ENCODE data around the gene CHCHD3.

CHCHD3 gene

GRCh38 chr7:132856416-132856815, 225.5 kb downstream of the CHCHD3 start:
- no peak for DNase-seq

DNA sequence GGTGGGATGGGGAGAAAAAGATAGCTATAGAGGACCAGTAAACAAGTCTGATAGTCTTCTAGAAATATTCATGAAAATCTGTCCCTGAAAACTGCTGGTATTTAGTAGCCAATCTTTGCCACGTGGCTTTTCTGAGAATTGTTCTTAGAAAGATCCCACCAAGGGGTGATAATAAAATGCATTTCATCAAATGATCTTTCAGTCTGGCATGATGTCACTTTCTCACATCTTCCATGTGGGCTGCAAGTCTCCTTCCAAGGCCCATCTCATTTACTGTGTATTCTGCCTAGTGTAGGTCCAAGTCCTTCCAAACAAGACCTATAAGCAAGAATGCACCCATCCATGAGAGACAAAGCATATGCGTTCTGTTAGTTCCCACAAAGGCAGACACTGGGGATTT, 226.0 kb downstream of the CHCHD3 start:
- DNase-seq = no peak

DNA sequence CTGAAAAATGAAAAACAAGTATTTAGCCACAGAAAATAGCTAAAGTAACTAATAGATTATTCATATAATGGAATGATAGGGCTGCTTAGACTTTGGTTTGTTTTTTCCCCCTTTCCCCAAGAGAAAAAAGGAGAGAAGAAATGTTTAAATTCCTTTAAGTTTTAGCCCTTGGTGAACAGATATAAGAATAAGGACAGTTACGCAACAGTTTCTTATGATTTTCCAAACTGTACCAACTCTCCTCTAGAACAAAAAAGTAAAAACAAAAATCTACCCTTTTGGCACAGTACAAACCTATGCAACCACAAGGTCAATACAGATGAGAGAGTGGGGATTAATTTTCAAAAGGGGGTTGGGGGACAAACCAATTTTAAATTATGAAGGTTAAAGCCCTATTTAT, 227.7 kb downstream of the CHCHD3 start:
- no peak for DNase-seq

DNA sequence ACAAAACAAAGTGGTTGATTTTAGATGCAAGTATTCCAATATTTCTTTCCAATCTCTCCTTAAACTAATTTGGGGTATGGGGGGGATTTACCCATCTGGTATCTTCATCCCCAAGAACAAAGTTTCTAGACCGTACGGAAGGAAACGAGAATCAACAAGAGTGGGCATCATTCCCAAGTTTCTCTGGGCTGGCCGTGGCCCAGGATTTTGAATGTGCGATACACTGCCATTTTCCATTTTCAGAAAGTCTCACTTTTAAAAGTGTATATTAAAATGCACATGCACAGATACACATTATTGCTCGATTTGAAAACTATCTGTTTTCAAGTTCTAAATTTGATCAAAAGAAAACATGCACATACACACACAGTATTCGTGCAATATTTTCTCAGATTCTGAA, 234.5 kb downstream of the CHCHD3 start:
- DNase-seq = no peak

- peak; percentile 25 for DNase-seq
Observed at GRCh38 chr7:132846086-132846485, 235.8 kb downstream of the CHCHD3 start.

- no peak for DNase-seq
Observed at GRCh38 chr7:132842478-132842877, 239.4 kb downstream of the CHCHD3 start.

DNA sequence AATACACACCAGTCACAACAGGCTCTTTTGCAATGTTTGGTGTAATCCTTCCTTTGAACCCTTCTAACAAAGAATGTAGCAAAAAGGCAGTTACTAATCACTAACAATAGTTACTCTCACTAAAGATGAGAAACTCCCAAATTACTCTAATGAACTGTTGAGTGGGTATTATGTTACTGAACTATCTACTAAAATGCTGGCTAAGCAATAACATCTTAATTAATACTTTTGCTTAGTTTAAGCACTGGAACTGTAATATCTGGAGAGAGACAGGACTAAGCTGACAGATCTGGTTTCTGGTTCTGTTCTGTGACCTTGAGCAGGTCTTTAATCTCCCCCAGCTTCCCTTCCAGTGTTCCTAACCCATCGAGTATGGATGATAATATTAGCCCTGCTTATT, 241.7 kb downstream of the CHCHD3 start:
- no peak for DNase-seq

DNA sequence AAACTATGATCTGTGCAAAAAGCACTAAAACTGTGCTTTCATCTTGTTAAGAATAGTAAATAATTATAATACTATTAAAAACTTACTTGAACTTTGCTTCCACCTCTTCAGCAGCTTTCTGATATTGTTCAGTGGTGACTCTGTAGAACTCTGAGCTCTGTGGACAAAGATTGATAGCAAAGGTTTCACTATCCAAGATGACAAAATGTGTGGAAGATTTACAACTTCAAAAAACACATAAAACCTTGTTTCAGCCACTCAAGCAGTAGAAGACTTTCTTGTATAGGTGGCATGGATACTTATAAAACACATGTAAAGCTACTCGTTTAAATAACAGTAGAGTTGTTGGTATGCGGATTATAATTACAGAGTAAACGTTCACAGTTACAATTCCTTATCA, 243.6 kb downstream of the CHCHD3 start:
- DNase-seq = no peak

- DNase-seq = no peak
Observed at GRCh38 chr7:132837529-132837928, 244.4 kb downstream of the CHCHD3 start.

DNA sequence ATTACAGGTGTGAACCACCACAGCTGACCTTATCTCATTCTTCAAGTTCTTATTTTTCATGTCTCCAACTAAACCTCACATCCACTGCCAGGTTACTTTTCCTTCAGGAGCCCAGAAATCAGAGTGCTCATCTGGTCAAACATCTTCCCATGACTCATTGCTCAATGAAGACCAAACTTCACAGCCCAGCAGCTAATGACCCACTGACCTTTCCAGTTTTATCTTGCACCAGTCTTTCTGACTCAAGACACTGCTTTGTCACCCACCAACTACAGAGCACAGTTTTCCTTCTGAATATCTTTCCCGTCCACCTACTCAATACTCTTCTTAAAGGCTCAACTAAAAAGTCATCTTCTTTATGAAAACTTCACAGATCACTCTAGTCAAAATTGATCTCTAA, 245.1 kb downstream of the CHCHD3 start:
- DNase-seq = no peak

DNA sequence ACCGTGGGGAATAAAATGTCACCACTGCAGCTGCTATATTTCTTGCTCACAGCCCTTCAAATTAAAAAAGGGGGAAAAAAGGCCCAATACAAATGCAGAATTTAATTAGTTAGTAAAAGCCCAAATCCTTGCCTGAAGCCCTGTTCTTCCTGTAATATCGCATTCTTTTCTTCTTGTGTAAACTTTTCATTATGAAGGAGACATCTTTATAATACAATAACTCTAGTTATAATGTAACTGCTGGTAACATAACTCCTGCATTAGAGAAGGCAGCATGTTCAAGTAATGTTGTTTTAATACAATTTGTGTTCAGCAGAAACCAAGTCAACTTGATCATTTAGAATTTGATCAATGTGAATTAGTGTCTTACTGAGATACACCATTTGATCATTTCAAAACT, 250.9 kb downstream of the CHCHD3 start:
- DNase-seq = no peak

DNA sequence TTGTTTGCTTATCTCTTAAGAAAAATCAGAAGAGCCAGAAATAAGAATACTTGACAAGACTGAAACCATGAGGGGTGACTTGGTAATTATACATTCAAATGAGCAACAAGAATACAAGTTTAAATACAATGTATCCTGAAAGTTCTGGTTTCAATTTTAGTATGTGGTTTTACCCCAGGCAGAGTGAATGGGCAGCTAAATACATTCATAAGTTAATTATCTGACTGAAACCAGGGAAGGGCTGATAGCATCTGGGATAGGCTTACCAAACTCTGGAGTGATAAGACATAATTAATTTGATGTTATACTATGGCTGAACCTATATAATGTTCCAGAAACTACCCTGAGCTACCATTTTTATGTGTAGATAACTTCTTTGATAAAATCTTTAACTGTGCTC, 253.4 kb downstream of the CHCHD3 start:
- no peak for DNase-seq

- no peak for DNase-seq
Observed at GRCh38 chr7:132825932-132826835, 255.7 kb downstream of the CHCHD3 start.

DNA sequence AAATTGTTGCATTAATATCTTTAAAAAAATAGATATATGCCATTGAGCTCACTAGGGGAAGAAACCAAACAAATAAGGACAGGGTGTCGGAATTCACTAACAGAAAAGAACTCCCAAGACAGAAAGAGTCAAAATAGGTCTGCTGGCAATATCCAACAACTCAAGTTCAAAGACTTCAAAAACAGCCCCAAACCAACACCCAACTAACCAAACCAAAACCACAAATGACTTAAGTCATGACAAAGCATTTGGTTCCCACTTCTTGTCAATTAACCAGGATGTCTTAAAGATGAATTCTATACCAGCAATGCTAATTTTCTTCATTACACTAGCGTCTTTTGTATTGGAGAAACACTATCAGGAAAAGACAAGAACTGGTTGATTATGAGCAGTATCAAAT, 256.7 kb downstream of the CHCHD3 start:
- DNase-seq = peak; percentile 24

DNA sequence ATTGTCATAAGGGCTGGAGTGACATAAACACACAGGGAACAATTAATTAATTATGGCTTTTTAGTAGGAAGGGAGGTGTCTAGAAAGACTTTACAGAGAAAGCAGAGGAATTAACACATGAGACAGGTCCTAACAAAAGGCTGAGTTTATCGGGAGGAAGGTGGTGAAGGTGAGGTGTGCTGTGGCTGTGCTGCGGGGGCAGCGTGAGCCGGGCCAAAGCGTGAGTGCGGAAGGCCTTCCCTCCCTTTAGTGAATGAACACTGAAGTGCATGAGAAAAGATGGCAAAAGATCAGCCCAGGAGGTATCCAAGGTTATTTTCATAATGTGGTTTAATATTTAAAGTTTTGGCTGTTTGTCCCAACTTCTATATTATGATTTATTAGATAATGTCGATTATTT, 262.2 kb downstream of the CHCHD3 start:
- DNase-seq = no peak

DNA sequence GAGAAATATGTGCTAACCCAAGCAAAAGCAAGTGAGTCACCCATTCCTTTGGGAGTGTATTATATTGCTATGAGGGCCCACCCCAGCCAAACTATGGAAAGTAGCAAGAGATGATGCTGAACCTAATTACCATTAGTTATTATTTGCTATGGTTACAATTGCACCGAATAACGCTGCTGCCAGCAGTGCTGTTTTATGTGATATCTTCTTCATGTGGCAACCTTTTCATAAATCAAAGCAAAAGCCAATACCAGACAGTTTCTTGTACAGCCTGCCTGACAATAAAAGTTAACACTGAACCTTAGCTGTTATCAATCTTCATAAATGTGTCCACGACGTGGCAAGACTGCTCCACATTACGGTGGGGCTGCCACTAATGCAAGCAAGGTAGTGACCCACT, 263.9 kb downstream of the CHCHD3 start:
- DNase-seq = no peak

- no peak for DNase-seq
Observed at GRCh38 chr7:132815696-132816311, 266.1 kb downstream of the CHCHD3 start.

DNA sequence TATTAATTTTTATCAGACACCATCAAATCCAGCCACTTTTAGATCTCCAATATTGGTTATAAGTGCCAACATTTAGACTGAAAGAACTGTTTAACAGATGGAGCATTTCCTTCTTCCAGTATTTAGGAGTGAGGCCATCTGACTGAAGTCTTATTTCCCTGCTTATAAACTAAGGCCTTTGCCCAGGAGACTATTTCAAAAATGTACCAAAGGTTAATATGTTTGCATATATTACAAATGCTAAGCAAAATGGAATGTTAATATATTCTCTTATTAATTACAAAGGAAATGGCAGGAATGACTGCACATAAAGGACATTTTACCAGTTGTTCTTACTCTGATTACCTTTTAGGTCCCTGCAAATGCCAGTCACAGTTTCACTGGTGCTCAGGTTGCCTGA, 266.8 kb downstream of the CHCHD3 start:
- DNase-seq = no peak

- no peak for DNase-seq
Observed at GRCh38 chr7:132810561-132810960, 271.3 kb downstream of the CHCHD3 start.

DNA sequence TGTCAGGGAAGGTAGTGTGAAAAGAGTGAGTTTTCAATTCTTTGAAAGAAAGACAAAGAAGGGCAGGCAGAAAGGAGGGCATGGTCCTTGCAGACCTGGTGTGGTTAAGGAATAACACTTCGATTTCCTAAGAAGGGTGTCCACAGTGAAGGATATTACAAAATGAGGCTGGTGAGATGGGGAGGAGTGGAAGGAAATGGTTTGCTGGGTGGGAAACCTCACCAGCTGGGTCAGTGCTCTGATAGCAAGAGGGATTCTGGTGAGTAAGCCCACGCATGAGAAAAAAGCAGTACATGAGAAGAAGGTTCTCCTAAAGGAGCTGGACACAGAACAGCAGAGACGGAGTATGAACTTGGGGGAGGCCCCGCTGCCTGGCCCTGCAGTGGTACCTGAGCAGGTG, 275.1 kb downstream of the CHCHD3 start:
- DNase-seq = peak; percentile 37

- no peak for DNase-seq
Observed at GRCh38 chr7:132805766-132806165, 276.1 kb downstream of the CHCHD3 start.

DNA sequence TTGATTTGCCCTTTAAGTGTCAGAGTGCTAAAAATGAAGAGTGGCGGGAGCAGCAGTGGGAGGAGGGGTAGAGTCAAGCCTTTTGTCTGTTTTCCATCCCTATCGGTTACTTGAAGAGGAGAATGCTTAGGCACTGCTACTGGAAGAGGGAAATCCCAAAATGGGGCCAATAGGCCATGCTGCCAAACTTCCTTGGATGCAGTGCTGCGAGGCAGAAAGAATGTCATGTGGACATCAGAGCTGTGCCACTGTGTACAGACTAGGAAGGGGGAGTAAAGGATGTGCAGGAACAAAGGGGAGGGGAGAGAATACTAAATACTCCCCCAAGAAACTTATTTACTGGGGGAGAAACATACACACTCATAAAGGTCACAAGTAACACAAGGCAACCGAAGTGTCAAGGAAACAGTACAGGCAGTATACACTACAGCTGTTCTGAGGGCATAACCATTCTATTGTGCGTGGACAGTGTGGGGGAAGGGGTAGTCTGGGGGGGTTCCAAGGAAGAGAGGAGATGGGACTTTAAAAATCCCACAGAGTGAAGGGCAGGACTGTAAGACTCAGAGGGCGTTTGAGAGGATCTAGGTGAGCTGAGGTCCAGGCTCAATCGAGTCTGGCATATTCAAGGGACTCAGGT, 276.9 kb downstream of the CHCHD3 start:
- DNase-seq = no peak

DNA sequence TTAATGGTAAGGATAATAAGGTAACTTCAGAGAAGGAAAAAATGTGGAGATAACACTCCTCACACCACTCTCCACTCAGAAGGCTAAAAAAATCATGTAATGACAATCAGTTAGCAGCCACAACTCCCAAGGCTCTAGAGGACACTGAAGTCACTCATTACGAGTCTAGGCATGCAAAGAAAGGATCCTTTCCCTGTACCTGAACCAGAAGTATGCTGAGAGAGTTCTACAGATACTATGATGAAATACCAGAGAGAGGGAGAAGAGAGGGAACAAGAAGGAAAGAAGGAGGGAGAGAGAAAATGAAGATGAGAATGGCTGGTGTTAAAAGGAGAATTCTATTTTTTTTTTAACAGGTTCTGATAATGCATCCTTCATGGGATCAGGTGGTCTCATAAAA, 281.4 kb downstream of the CHCHD3 start:
- no peak for DNase-seq

- no peak for DNase-seq
Observed at GRCh38 chr7:132799081-132799413, 282.8 kb downstream of the CHCHD3 start.
